ENCODE measurements around the gene DSC2. TPM values are rescaled to one million over a fixed set of nuclear protein-coding genes. Genes with fewer than 3 reads are reported as not detected.

Gene DSC2
- total RNA-seq, 1 donor from 2014 or later, result 0.13 TPM

GRCh38 chr18:31098878-31099277 lies 3.3 kb downstream of the DSC2 start:
- no peak for DNase-seq (ENCODE audit: low read depth, low spot score)

- DNase-seq (ENCODE audit: low read depth, low spot score), result no peak
These were observed 4.6 kb downstream of the DSC2 start for GRCh38 chr18:31097666-31098065.

GRCh38 chr18:31093880-31094279 lies 8.3 kb downstream of the DSC2 start:
- DNase-seq (ENCODE audit: low read depth, low spot score), result no peak

DNA sequence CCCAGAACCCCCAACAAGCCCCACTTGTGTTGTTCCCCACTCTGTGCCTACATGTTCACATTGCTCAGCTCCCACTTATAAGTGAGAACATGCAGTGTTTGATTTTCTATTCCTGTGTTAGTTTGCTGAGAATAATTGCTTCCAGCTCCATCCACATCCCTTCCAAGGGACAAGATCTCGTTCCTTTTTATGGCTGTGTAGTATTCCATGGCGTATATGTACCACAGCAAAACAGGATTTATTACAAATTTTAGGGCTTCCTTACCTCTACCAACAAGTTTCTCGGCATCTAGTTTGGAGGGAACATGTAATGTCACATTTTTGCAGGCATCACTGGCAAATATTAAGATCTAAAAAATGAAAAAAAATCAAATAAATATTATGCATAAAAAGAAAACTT lies 8.9 kb downstream of the DSC2 start:
- no peak for DNase-seq (ENCODE audit: low read depth, low spot score)

GRCh38 chr18:31091350-31091749 lies 10.9 kb downstream of the DSC2 start:
- DNase-seq (ENCODE audit: low read depth, low spot score), result no peak

DNA sequence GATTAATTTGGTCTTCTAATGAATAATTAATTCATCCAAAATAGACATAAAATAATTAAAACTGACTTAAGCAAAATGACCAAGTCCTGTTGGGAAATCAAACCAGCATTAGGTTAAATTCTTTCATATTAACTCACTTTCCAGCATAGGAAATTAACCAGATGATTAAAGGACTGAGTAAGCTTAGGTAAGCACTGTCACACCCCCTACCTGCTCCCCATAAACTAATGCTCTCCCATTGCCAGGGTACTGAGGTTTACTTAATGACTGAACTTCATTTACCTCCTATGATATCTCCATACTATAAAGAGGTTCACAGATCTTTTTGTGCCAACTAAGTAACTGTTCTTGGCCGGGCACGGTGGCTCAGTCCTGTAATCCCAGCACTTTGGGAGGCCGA lies 13.7 kb downstream of the DSC2 start:
- DNase-seq (ENCODE audit: low read depth, low spot score), result no peak

DNA sequence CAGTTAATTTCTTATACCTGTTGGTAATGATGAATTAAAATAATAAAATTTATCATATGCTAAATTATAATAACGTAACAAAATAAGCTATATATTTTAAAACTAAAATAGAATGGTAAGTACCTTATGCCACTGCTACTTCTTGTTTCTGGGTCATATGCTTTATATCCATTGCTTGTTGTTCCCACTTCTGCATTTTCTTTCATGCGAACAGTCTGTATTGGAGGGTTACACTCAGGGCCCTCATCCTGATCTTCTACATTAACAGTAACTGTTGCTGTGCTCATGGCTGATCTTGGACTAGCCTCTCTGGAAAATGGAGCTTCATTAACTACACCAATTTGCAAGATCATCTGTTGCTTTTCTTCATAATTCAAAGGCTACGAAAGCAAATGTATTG lies 22.2 kb downstream of the DSC2 start:
- no peak for DNase-seq (ENCODE audit: low read depth, low spot score)

GRCh38 chr18:31077878-31078277 lies 24.3 kb downstream of the DSC2 start:
- no peak for DNase-seq (ENCODE audit: low read depth, low spot score)

DNA sequence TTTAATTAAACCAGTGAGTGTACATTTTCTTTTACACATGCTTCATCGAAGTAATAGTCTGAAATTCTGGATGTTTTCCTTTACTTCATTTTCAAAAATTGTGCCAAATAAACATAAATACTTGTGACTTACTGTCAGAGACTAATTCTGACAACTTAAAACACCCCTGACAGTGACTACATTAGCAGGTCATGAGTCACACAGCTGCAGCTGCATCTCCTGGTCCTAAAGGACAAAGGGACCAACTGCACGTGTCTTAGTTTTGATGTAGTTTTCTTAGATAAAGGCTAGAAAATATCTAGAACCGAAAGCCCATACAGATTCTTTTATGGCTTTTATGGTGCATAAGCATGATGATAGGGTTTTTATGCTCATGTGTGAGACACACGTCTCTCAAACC lies 30.0 kb downstream of the DSC2 start:
- no peak for DNase-seq (ENCODE audit: low read depth, low spot score)

- DNase-seq (ENCODE audit: low read depth, low spot score), result no peak
These were observed 32.0 kb downstream of the DSC2 start for GRCh38 chr18:31070206-31070605.

- no peak for DNase-seq (ENCODE audit: low read depth, low spot score)
These were observed 36.0 kb downstream of the DSC2 start for GRCh38 chr18:31066266-31066665.

GRCh38 chr18:31065036-31065773 lies 37.0 kb downstream of the DSC2 start:
- DNase-seq (ENCODE audit: low read depth, low spot score), result no peak

DNA sequence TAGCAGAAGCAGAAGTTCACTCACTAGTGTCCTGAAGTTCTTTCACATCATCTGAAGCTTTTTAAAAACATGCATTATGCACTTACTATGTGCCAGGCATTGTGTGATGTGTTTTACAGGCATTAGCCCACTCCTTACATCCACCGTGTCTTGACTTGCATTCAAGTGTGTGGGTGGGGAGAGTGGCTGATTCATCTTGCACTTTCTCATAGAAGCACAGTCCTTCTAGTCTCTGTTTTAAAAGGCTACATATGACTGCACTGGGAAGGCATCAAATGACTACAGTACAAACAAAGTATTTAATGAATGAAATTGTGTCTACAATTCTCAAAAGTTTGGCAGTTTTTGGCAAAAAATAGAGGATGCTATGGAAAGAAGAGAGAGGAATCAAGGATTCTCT lies 38.1 kb downstream of the DSC2 start:
- no peak for DNase-seq (ENCODE audit: low read depth, low spot score)

DNA sequence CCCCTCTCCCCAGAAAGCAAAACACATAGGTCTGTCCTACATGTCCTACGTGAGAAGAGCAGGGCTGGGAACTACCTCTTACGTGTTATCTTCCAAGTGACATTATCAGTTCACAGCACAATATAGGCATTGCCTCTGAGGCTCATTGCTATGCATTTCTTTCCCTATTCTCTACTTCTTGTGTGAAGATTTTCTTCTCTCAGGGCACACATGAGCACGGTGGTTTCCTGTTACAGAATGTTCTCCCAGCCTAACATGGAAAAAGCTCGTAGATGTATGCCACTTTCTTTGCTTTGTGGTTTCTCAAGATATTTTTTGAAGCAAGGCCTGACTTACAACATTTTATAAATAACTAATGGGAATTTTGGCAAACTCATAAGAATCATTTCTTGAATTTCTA lies 40.3 kb downstream of the DSC2 start:
- DNase-seq (ENCODE audit: low read depth, low spot score), result no peak

GRCh38 chr18:31058897-31059296 lies 43.3 kb downstream of the DSC2 start:
- DNase-seq (ENCODE audit: low read depth, low spot score), result no peak

GRCh38 chr18:31057917-31058316 lies 44.3 kb downstream of the DSC2 start:
- DNase-seq (ENCODE audit: low read depth, low spot score), result no peak

DNA sequence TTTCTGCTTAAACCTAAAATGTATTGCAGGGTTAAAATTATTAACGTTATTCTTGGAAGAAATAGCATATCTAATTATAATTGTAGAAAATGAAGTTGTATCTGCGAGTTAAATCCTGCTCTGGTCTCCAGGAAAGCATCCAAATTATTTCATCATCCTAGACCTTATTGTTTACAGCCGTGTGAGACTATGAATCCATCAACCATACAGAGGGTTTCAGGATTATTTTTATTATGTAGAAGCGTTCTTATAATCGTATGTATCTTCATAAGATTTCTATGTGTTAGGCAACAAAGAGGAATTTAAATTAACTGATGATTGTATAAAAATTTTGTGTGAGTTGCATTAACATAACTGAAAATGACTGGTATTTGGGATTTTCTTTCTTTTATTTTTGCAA lies 45.2 kb downstream of the DSC2 start:
- no peak for DNase-seq (ENCODE audit: low read depth, low spot score)

DNA sequence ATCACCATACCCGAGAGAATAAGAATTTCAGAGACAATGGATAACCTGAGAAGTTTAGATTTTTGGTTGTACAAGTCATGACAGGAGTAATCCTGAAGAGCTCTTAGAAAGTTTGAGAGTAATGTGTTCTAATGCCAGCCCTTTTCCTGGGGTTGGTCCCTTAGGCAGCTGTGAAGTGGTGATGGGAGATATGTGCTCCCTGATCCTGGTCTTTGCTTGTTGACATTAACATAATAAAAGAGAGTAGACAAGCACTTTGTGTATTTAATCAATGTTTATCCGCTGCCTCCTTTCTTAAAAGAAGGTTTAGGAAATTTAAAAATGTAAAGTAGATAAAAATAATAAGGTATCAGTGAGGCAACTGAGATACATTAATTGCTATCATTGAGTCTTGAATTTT lies 45.9 kb downstream of the DSC2 start:
- no peak for DNase-seq (ENCODE audit: low read depth, low spot score)

DNA sequence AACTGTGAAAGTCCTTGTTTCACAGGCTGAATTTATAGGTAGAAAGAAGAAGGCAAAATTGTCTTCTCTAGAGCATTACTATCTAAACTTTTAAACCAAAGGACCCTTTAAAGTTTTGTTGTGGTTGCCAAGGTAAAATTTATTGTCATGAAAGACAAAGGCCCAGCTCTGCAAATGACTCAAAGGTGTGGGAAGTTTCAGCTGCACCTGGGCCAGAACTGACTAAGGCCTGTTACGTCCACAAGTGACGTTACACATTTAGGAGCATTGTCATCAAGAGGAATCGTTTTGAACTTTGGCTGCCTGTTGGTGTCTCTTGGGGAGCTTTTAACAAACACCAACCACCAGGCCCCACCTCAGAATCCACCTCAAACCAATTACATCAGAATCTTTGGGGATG lies 51.6 kb downstream of the DSC2 start:
- no peak for DNase-seq (ENCODE audit: low read depth, low spot score)

DNA sequence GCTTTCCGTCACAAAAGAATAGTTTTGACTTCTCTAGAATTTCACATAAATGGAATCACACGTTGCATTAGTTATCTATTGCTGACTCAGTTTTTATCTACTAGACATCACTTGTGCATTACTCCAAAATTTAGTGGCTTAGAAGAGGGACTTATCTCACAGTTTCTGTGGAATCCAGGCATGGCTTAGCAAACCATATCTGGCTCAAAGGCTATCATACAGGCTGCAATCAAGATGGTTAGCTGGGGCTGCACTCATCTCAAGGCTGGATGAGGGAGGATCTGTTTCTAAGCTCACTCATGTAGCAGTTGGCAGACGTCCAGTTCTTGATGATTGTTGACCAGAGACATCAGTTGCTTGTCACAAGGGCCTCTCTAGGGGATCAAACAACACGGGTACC lies 53.0 kb downstream of the DSC2 start:
- DNase-seq (ENCODE audit: low read depth, low spot score), result no peak

GRCh38 chr18:31048216-31048615 lies 54.0 kb downstream of the DSC2 start:
- DNase-seq (ENCODE audit: low read depth, low spot score), result no peak

GRCh38 chr18:31046916-31047315 lies 55.3 kb downstream of the DSC2 start:
- no peak for DNase-seq (ENCODE audit: low read depth, low spot score)

DNA sequence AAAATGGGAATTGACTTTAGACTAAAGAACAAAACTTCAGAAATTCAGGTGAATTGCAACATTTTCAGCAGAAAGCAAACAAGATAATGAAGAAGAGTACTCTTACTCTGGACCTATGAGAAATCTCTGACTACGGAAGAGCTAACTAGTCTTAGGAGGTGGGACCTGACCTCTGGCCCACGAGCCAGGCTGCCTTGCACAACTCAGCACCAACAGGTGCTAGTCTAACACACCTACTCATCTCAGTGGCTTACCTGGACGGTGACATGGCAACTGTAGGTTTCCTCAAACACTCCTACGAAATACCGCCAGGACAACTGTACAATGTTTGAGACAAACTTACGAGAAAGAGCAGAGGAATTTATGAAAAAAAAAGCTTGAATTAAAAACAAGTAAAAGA lies 56.6 kb downstream of the DSC2 start:
- DNase-seq (ENCODE audit: low read depth, low spot score), result no peak

- no peak for DNase-seq (ENCODE audit: low read depth, low spot score)
These were observed 57.3 kb downstream of the DSC2 start for GRCh38 chr18:31044926-31045325.

Measured in pulmonary artery endothelial cell (primary cell).